Measurements from ENCODE around the gene NFATC2.

The NFATC2 gene

GRCh38 chr20:51542571-51543421 is at the start of gene NFATC2:
Gene NFATC2 (minus strand): TSS chr20:51542719. CDS start chr20:51542499, 220 bp downstream.
- no peak for TF ChIP-seq CREB1 (IDR thresholded peaks at IDR 0.05; ENCODE audit: low read depth)
- peak; percentile 91 for TF ChIP-seq MAX (IDR thresholded peaks at IDR 0.05)
- no peak for TF ChIP-seq CEBPB (IDR thresholded peaks at IDR 0.05)
- peak; percentile 15; the same call in 1 of the 2 replicates for TF ChIP-seq TCF12 (IDR thresholded peaks at IDR 0.05; ENCODE audit: low read depth)
- no peak for TF ChIP-seq TEAD4 (IDR thresholded peaks at IDR 0.05)
- no peak for TF ChIP-seq REST (IDR thresholded peaks at IDR 0.05; ENCODE audit: low read depth)
- no peak for TF ChIP-seq NFIC (IDR thresholded peaks at IDR 0.05)
- TF ChIP-seq USF1 (IDR thresholded peaks at IDR 0.05): peak; percentile 46; the same call in 1 of the 2 replicates
- no peak for TF ChIP-seq FOXM1 (IDR thresholded peaks at IDR 0.05; ENCODE audit: borderline replicate concordance, low read depth)
- no peak for TF ChIP-seq RAD21 (IDR thresholded peaks at IDR 0.05; ENCODE audit: low read depth)
- TF ChIP-seq ZBTB7A (IDR thresholded peaks at IDR 0.05; ENCODE audit: low read depth): peak; percentile 74
- TF ChIP-seq TAF1 (IDR thresholded peaks at IDR 0.05; ENCODE audit: low read depth): 0 out of 2 replicates have a peak, but pooled peaks have one; percentile 31
- TF ChIP-seq EP300 (IDR thresholded peaks at IDR 0.05; ENCODE audit: borderline replicate concordance): no peak
- TF ChIP-seq YY1 (IDR thresholded peaks at IDR 0.05; ENCODE audit: low read depth): no peak
- TF ChIP-seq EGR1 (IDR thresholded peaks at IDR 0.05): no peak

- TF ChIP-seq NFIC (IDR thresholded peaks at IDR 0.05): no peak
- TF ChIP-seq EP300 (IDR thresholded peaks at IDR 0.05; ENCODE audit: borderline replicate concordance): no peak
- no peak for TF ChIP-seq MAX (IDR thresholded peaks at IDR 0.05)
- no peak for TF ChIP-seq TEAD4 (IDR thresholded peaks at IDR 0.05)
- TF ChIP-seq TAF1 (IDR thresholded peaks at IDR 0.05; ENCODE audit: low read depth): no peak
- TF ChIP-seq USF1 (IDR thresholded peaks at IDR 0.05): no peak
- no peak for TF ChIP-seq RAD21 (IDR thresholded peaks at IDR 0.05; ENCODE audit: low read depth)
- TF ChIP-seq ZBTB7A (IDR thresholded peaks at IDR 0.05; ENCODE audit: low read depth): no peak
- TF ChIP-seq CREB1 (IDR thresholded peaks at IDR 0.05; ENCODE audit: low read depth): no peak
- no peak for TF ChIP-seq REST (IDR thresholded peaks at IDR 0.05; ENCODE audit: low read depth)
- no peak for TF ChIP-seq FOXM1 (IDR thresholded peaks at IDR 0.05; ENCODE audit: borderline replicate concordance, low read depth)
- no peak for TF ChIP-seq CEBPB (IDR thresholded peaks at IDR 0.05)
- no peak for TF ChIP-seq YY1 (IDR thresholded peaks at IDR 0.05; ENCODE audit: low read depth)
- no peak for TF ChIP-seq EGR1 (IDR thresholded peaks at IDR 0.05)
- no peak for TF ChIP-seq TCF12 (IDR thresholded peaks at IDR 0.05; ENCODE audit: low read depth)
Observed at GRCh38 chr20:51591871-51592270, 49.4 kb upstream of the NFATC2 start.

GRCh38 chr20:51588762-51589161 is 46.2 kb upstream of the NFATC2 start:
- TF ChIP-seq TCF12 (IDR thresholded peaks at IDR 0.05; ENCODE audit: low read depth) (no peak), ZBTB7A (IDR thresholded peaks at IDR 0.05; ENCODE audit: low read depth) (no peak), TEAD4 (IDR thresholded peaks at IDR 0.05) (no peak), EGR1 (IDR thresholded peaks at IDR 0.05) (no peak), MAX (IDR thresholded peaks at IDR 0.05) (no peak), CEBPB (IDR thresholded peaks at IDR 0.05) (no peak), YY1 (IDR thresholded peaks at IDR 0.05; ENCODE audit: low read depth) (no peak), TAF1 (IDR thresholded peaks at IDR 0.05; ENCODE audit: low read depth) (no peak), EP300 (IDR thresholded peaks at IDR 0.05; ENCODE audit: borderline replicate concordance) (no peak), REST (IDR thresholded peaks at IDR 0.05; ENCODE audit: low read depth) (no peak), NFIC (IDR thresholded peaks at IDR 0.05) (no peak), CREB1 (IDR thresholded peaks at IDR 0.05; ENCODE audit: low read depth) (no peak), USF1 (IDR thresholded peaks at IDR 0.05) (no peak)
